GM19463 (cell line): ENCODE results near the gene BICRAL.
"Not testable (repeated sequence)": the region's sequence is repeated elsewhere in the genome, so short reads cannot be mapped to it uniquely, and the experiment has no call there.

Experiments used
- ATAC-seq: cut with Tn5 transposase; IDR thresholded peaks from one replicate; pipeline ENCODE4 v1.9.1; 2021; ENCODE audit warnings: mild to moderate bottlenecking, moderate library complexity; ENCODE audit not compliant: unreplicated experiment

Gene BICRAL, protein sequence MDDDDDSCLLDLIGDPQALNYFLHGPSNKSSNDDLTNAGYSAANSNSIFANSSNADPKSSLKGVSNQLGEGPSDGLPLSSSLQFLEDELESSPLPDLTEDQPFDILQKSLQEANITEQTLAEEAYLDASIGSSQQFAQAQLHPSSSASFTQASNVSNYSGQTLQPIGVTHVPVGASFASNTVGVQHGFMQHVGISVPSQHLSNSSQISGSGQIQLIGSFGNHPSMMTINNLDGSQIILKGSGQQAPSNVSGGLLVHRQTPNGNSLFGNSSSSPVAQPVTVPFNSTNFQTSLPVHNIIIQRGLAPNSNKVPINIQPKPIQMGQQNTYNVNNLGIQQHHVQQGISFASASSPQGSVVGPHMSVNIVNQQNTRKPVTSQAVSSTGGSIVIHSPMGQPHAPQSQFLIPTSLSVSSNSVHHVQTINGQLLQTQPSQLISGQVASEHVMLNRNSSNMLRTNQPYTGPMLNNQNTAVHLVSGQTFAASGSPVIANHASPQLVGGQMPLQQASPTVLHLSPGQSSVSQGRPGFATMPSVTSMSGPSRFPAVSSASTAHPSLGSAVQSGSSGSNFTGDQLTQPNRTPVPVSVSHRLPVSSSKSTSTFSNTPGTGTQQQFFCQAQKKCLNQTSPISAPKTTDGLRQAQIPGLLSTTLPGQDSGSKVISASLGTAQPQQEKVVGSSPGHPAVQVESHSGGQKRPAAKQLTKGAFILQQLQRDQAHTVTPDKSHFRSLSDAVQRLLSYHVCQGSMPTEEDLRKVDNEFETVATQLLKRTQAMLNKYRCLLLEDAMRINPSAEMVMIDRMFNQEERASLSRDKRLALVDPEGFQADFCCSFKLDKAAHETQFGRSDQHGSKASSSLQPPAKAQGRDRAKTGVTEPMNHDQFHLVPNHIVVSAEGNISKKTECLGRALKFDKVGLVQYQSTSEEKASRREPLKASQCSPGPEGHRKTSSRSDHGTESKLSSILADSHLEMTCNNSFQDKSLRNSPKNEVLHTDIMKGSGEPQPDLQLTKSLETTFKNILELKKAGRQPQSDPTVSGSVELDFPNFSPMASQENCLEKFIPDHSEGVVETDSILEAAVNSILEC

DNA sequence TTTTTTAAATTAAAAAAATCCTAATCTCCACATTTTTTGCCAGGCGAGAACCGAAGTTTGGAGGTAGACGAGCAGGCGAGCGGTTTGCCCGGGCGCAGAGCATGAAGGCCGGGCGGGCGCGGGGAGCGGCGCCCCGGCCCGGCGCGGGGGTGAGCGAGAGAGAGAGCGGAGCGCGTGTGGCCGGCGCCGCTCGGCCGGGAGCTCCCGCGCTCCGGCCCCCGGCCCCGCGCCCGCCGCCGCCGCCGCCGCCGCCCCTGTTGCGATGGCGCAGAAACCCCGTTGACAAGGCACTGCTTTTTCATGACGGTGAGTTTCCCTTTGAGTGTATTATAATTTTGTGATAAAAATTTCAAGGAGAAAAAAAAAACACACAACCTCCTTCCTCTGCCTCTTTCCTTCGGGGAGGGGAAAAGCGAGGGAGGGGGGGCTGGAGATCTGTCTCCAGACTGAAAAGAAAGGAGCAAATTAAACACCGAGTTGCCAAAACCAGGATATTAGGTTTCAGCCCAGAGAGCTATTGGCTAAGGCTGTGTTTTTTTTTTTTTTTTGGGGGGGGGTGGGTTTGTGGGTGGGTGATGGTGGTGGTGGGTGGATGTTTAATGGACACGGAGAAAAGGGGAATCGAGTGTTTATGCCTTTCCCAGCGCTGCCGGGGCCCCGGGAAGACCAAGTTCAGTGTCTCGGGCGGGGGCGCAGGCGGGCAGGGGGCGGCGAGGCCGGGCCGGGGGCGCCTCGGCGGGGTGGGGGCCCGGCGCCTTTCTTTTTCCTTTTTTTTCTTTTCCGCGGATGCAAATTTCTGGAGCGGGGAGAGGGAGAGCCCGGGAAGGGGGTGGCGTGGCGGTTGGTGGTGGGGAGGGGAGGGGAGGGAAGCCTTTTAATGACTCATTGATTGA lies at the start of gene BICRAL:
TSS of gene BICRAL (plus strand) at position 257 of the 893 bp plus-strand sequence. CDS start 39,971 bp downstream, outside the sequence.
- ATAC-seq, result no peak

DNA sequence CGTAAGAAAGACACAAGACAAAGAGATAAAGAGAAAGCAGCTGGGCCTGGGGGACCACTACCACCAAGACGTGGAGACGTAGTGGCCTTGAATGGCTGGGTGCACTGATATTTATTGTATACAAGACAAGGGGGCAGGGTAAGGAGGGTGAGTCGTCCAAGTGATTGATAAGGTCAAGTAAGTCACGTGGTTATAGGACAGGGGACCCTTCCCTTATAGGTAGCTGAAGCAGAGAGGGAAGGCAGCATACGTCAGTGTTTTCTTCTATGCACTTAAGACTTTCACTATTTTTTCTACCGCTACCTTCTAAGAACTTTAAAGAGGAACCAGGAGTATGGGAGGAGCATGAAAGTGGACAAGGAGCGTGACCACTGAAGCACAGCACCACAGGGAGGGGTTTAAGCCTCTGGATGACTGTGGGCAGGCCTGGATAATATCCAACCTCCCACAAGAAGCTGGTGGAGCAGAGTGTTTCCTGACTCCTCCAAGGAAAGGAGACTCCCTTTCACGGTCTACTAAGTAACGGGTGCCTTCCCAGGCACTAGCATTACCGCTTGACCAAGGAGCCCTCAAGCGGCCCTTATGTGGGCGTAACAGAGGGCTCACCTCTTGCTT lies 47.9 kb upstream of the BICRAL start:
- ATAC-seq, result not testable (repeated sequence)

DNA sequence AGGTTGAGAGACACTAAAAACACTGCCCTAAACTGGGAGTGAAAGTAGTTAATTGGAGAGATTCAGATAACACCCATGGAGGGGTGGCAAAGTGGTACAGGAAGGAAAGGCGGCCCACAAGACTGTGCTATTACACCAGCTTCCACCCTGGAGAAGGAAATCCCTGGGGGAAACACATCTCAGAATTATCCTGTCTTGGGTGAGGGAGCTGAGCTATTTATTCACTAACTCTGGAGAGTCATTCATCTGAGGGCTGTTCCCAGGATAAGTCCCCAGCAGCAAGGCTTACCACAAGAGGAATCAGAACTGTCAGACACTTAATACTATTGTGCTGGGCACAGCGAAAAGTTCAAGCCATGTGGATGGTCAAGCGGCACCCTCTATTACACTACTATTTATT lies 45.9 kb upstream of the BICRAL start:
- ATAC-seq, result no peak

DNA sequence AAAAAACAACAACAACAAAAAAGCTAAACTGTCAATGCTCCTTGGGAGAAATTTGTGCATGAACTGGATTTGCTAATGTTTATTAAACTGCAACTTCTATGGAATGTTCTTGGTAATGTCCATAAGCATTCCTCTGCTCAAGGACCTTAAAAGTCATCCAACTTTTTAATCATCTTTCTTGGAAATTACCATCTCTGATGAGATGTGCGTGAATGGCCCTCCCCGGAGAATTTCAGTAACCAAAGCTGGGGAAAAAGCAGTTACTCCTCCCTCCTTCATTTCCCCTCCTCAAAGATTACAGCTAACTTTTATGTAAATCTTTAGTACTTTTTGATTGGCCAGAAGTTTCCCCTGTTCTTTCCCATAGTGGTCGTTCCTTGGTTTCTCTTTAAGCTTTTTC lies 41.1 kb upstream of the BICRAL start:
- ATAC-seq, result no peak

DNA sequence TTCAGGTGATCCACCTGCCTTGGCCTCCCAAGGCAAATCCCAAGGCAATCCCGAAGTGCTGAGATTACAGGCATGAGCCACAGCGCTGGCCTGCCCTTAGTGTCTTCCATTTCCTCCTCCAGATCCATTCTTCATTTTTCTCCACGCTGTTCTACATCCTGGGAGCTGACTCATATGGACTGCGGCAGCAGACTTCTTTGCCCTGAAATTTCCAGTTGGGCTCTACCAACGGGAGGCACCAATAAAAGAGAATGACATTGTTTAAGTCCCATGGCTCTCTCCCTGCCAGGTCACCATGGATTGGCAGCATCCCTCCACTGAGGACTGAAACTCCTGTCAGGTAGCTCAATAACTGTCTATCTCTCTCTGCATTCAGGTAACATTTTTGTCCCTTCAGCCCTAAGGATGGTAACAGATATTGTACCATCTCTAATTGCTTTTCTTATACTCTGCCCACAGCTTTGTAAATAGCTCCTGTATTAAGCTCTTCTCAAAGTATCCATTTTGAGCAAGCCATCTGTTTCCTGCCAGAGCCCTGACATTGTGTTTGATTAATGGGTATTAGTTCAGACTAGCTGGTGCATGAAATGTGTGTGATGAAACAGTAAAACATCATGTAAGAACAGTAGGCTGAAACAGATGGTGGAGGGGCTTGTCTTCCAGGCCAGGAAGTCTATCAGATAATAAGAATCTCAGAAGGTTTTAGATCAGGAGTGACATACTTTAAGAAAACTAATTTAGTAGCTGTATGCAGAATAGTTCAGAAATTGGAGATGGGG lies 39.5 kb upstream of the BICRAL start:
- ATAC-seq, result no peak

DNA sequence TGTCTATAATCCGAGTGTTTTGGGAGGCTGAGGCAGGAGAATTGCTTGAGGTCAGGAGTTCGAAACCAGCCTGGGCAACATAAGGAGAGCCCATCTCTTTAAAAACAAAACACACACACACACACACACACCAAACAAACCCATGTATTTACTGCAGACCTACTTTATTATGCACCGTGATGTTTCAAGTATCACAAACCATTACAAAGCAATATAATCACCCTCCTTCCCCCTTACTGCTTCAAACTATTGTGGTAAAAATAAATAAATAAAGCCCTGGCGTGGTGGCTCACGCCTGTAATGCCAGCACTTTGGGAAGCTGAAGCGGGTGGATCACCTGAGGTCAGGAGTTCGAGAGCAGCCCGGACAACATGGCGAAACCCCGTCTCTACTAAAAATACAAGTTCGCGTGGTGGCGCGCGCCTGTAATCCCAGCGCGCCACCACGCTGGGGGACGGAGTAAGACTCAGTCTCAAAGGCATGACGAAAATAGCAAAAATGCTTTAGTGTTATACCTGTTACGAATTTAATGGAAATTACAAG lies 37.4 kb upstream of the BICRAL start:
- no peak for ATAC-seq

DNA sequence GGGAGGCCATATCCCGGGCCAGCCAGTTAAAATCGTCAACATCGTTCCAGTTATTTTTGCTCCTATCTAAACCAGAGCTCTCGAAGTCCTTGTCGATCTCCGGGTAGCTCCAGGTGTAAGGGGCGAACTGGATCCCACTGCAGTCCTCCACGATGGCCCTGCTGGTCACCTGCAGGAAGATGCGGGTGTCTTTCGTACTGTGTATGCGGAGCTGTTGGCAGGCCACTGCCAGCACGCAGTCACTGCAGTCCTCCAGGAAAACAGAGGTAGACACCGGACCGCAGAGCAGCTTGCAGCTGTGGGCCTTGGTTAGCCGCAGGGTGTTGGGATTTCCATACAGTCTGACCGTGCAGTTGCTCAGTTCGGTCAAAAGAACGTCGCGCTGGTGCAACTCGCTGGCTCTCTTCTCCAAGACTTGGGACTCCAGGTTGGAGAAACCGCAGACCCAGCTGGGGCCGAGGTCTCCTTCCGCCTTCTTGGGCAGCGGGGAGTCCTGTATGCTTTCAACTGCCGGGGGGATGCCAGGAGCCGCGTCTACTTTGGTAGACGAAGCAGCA lies 36.7 kb upstream of the BICRAL start:
- ATAC-seq, result no peak

DNA sequence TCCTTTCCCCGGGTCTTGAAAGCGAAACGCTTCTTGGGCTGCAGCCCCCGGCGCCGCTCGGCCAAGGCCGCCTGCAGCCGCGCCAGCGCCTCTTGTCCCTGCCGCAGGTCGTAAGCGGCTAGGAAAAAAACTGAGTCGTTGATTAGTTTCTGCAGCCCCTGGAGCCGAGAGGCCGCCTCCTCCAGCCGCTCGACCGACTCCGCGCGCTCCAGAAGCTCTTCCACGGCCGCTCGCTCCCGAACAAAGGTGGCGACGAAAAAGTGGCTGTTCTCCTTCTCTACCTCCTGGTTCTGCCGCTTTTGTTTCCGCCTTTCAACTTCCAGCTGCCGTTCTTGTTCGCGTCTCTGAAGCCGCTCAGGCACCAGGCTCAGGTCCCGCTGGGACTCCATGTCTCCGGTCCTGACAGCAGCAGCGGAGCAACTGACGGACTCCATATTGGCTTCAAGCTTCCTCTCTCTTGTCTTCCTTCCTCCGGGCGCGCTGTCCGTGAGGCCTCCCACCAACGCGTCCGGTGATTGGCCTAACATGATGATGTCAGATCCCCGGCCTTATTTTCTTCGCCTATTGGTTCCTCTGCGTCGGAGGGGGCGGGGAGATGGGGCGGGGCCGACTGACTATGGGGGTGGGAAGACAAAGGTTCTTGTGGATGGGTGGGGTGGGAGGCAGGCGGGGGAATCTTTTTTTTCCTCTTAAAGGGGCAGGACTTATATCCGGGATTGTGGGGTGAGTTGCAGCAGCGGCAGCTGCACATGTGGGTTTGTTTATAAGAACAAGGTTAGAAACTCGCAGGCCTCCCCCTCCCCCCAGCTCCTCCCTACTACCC lies 36.0 kb upstream of the BICRAL start, which contains the start of gene TBCC:
TSS of gene TBCC (minus strand) at position 464 of the 823 bp plus-strand sequence. CDS start at position 434, 30 bp downstream.
- peak; percentile 72 for ATAC-seq

DNA sequence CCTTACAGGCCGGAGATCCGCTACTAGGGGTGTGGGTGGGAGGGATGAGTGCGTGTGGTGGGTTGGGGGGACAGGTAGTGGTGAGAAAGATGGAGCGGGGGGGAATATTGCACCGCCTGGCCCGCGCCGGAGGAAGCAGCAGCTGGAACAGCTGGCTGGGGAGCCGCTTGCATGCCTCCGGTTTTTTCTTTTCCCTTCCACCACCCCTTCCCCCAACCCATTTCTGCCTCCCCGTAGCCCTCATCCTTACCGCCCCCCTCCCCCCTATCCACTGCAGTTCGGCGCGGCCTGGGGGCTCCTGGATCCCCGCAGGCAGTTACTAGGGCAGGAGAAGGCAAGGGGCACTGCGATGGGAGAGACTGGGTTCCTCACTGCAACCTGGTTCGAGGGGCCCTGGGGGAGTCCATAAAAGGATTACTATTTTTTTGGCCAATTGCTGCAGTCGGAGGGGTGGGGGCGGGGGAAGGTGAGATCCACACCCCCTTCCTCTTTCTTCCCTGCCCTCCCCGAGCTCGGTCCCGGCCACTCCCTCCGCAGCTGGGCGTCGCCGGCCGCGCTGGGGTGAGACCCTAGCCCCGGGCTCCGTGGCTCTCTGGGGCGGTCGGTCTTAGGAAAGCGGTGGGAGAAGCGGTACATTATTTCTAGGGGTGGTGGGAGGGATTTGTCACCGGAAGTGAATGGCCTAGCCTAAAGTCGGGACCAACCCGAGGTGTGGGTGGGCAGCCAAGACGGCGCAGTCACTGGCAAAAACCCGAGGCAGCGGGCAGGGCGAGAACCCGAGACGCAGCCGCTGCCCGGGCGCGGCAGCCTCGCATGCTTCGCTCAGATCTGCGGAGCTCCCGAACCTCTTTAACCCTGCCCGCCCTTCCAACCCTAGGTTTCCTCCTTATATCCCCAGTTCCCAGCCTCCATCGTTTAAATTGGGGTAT lies 35.1 kb upstream of the BICRAL start:
- peak; percentile 68 for ATAC-seq

DNA sequence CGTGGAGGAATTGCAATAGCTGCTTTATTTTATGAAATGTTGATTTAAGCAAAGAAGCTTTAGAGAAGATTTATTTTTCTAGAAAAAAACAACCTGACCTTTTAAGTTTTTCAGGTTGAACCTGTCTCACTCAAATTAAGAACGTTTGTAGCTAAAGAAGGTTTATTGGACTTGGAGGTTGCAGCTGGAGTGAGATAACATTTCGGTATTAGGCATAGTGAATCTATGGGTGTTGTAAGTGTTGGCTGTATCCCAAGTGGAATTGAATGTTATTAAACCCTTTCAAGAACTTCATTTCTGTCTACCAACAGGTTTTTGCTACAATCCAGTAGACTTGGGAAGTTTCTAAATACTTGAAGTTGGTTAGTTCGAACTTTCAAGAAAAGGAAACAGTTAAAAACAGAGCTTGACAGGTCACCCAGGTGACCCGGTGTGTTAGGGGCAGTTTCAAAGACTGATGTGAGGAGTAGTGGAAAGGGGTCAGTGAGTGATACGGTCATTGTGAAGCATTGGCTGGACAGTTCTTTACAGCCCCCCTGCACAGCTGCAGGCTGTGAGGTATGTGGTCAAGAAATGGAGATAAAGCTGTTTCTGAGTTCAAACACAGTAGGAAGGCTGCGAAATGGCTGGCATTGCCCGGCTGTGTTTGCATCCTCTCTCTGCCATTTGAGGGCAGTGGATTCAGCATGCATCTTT lies 33.5 kb upstream of the BICRAL start:
- ATAC-seq, result no peak

DNA sequence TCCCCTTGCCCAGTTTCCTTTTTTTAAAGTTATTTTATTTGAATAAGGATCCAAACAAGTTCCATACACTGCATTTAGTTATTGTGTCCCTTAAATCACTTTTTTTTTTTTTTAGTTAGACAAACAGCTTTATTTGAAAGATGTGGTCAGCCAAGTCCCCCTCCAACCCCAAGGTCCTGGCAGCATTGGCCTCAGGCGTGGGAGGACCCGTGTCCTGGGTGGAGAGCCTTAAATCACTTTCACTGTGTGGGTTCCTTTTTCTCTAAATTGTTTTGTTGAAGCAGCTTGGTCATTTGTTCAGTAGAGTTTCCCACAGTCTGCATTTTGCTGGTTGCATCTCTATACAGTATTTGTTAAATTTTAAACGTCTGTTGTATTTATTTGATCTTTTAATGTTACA lies 30.8 kb upstream of the BICRAL start:
- ATAC-seq, result no peak

DNA sequence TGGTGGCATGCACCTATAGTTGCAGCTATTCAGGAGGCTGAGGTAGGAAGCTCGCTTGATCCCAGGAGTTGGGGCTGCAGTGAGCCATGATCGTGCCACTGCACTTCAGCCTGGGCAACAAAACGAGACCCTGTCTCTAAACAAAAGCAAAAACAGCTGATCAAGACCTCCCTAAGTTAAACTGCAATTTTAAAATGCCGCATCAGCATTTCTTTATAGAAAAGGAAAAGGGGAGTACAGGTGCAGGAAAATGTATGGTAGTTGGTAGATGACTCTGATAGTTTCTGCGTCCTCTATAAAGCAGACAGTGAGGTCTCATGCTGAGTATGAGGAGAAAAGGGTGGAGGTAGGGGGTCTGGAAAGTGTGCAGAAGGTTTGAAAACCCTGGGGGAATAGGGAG lies 27.1 kb upstream of the BICRAL start:
- no peak for ATAC-seq

DNA sequence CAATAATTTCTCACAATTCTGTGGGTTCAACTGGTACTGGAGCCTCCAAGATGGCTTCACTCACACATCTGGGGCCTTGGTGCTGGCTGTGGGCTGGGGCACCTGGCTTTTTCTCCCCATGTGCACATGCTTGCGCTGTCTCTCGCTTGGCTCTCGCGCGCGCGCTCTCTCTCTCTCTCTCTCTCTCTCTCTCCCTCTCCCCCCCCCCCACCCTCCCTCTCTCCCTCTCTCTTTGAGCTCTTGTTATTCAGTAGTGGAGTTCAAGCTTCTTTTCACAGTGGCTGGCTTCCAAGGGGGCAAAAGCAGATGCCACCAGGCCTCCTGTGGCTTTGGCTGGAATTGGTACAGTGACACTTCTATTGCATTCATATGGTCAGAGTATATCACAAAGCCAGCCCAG lies 25.1 kb upstream of the BICRAL start:
- no peak for ATAC-seq

DNA sequence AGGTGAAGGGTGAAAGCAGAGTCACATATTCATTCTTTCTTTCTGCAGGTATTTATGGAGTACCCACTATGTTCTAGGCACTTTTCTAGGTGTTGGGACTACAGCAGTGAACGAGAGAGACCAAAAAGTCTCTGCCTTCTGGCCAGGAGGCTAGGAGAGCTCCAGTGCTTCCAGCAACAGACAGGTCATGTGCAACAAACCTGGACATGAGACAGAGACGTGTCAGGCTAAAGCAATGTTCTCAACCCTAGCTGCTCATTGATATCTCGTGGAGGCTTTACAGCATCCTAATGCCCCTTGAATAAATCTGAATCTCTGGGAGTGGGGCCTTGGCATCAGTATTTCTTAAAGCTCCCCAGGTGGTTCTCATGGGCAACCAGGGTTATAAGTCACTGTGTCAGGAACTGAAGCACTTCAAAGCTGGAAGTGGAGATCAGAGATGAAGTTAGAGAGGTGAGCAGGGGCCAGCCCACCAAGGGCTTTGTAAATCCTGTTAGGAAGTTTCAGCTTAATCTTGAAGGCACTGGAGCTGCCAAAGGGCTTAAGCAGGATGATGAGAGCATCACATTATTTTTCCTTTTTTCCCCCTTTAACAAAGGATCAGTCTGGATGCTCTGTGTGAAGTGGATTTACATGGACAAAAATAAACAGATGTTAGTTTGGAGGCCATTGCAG lies 23.0 kb upstream of the BICRAL start:
- ATAC-seq, result no peak

DNA sequence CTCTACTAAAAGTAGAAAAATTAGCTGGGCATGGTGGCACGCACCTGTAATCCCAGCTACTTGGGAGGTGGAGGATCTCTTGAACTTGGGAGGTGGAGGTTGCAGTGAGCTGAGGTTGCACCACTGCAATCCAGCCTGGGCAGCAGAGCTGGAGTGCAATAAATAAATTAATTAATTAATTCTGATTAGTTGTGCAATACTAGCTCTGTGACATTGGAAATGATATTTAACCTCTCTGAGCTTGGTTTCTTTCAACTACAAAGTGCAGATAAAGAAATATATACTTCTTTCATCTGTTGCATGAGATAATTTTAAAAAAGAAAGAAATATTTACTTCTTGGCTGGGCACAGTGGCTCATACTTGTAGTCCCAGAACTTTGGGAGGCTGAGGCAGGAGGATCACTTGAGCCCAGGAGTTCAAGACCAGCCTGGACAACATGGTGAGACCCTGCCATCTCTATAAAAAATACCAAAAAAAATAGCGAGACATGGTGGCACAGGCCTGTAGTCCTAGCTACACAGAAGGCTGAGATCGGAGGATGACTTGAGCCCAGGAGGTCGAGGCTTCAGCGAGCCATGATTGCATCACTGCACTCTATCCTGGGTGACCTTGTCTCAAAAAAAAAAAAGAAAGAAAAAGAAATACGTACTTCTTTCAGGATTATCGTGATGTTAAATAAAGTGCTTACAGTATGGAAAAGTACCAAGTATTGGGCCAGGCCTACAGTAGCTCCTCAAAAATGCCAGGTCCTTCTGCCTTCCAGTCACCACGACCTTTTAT lies 20.4 kb upstream of the BICRAL start:
- ATAC-seq, result no peak
